NCI-H2196 (cell line): ENCODE measurements around the gene MAST4.

Experiments used
- DNase-seq: peaks from one replicate; lab custom pipeline; 2025; ENCODE audit not compliant: unreplicated experiment; lab: John Stamatoyannopoulos, UW

MAST4 gene

DNA sequence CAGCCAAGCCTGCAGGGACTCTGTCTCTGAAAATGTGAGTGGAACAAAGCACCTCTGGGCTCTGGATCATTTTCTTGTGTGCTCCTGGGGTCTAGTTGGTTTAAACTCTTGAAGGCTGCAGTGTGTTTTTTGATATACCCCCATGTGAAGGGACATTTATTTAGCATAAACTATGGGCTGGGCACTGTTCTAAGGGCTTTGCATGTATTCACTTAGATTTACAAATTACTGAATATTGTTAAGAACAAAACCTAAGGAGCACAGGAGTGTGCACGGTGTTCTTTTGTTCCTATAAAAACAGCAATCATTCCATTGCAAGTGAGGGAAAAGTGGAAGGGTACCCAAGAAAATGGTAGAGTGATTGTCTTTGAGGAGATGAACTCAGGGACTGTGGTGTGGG lies 620.4 kb downstream of the MAST4 start:
- no peak for DNase-seq
